Islet of Langerhans (tissue), 1 donor: ENCODE data around the gene HDAC11.
"Not testable (repeated sequence)": the region's sequence is repeated elsewhere in the genome, so short reads cannot be mapped to it uniquely, and the experiment has no call there.

Source experiments
- FAIRE-seq: peaks from one replicate; lab custom pipeline; 2011; peaks lifted over from hg19 to GRCh38; lab: Jason Lieb, UNC

The HDAC11 gene

DNA sequence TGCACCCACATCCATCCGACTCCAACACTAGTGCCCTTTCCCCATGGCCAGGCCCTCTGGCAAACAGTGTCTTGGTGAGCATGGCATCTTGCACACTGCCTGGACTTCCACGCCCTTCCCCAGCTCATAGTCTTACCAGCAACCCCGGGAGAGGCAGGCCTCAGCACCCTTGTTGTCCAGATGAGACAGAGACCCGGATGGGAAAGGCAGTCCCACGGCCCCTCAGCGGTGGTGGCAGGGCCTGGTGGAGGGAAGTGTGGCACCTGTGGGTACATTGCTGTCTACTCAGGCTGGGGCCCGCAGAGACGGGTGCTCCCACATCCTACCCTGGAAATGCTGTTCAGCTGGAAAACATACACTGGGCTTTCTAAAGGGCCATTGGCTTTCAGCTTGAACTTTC is 28.4 kb downstream of the HDAC11 start:
- no peak for FAIRE-seq

DNA sequence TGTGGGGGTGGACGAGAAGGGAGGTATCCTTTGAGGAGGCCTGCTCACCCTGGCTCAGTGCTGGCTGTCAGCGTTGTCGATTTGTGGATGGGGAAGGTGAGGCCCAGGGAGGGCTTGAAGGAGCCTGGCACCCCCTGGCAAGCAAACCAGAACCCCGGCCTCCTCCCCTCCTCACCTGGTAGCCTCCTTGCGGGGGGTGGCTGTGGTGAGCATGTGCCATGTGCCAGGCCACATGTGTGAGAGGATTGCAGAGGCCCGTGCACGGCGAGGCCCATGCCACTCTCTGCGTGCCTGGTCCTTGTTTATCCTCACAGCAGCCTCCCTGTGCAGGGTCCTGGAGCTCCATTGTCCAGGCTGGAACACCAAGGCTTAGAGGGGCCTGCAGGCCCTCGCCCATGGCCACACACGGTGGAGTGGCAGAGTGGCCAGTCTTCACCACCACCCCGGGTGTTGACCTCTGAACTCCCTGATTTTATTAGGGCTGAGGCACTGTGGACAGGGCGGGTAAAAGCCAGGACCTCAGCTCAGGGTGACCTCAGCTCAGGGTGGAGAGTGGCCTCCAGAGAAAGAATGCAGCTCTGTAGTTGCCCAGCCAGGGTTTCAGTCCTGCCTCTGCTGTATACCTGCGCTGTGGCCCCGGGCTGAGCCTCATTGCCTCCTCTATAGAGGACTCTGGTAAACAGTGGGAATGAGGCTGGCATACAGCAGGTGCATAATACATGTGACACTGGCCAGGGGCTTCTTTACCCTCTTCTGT is 29.1 kb downstream of the HDAC11 start:
- FAIRE-seq, result no peak

DNA sequence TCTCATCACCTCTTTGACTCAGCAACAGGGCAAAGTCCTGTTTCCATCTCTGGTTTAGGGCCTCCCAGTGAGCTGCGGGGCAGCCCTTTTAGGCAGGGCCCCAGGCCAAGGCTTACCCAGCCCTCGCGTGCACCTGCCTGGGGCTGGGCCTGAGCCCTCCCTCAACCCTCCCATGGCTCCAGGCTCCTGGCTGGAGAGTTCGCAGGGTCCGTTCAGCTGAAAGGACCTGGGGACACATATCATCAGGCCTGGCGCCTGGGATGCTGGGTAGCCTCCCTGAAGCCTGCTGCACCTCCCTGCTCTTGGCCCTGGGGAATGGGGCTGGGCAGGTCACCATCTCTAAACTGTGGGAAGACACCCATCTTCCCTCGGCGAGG is 29.7 kb downstream of the HDAC11 start:
- no peak for FAIRE-seq

DNA sequence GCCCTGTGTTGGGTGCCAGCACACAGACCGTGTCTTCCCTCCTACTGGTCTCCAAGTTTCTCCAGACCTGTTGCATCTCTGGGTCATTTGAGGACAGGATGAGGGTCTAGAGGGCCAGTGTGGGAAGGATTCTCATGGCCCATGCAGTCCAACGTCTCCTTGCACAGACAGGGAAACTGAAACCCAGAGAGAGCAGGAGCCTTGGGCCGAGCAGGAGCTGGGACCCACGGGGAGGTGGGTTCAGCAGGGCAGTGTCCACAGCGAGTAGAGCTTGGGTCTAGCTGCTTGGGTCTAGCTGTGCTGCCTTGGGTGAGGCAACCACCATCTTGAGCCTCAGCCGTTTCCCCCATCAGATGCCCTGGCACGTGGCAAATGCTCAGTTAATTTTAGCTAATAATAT is 32.3 kb downstream of the HDAC11 start:
- FAIRE-seq, result no peak

DNA sequence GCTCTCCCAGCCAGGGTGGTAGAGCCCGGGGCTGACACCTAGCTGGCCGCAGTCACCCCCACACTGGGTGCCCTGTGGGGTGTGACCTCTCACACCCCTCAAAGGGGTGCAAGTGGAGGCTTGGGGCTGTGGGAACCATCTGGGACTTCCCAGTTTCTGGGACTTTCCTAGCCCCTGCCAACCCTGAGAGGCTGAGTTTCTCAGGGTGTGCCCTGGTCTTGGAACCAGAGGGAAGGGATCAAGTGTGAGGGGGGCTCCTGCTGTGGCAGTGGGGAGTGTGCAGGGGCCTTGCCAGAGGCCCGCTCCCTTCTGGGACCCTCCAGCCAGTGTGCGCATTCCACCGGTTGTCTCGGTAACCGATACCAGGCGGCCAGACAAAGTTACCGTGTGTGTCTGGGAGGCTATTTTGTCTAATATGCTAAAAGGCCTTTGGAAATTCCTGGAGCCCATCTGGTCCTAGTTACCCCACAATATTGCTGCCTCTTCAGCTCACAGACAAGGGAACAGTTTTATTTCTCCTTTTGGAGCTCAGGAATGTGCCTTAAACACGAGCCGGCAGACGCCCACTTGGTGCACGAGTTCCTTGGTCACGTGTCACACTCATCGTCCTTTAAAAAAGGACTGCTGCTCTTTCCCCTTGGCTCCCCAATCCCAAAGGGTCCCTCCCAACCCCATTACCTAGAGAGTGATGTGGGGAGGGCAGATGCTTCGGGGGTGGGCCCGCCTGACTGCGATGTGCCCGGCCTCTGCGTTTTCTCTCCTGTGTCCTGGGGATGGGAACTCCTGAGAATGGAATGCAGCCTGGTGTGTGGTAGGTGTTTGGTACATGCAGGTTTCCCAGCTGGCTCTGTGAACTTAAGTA is 33.2 kb downstream of the HDAC11 start:
- FAIRE-seq, result no peak

DNA sequence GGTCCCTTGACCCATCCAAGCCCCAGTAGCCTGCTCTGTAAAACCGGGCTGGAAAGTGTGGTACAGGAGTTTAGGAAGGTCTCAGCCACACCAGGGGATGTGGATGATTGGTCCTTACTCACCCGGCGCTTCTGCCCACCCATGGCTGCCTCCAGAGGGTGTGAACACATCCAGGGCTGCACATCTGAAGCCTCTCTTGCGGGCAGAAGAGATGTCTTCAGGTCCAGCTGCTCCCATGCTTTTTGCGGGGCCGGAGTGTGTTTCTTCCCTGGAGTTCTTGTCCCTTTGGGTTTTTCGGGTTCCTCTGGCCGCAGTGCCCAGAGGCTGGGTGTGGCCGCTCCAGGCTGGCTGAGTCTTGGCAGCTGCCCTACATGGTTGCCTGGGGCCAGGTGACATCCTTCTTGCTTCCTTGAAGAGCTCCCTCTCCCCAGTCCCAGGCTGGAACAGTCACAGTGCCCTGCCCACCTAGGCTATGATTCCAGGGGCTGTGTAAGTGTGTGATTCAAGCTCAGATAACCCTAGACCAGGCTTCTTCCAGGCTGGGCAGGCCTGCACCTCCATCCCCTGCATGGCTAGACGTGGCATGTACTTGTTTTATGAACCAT is 33.9 kb downstream of the HDAC11 start:
- FAIRE-seq, result no peak

DNA sequence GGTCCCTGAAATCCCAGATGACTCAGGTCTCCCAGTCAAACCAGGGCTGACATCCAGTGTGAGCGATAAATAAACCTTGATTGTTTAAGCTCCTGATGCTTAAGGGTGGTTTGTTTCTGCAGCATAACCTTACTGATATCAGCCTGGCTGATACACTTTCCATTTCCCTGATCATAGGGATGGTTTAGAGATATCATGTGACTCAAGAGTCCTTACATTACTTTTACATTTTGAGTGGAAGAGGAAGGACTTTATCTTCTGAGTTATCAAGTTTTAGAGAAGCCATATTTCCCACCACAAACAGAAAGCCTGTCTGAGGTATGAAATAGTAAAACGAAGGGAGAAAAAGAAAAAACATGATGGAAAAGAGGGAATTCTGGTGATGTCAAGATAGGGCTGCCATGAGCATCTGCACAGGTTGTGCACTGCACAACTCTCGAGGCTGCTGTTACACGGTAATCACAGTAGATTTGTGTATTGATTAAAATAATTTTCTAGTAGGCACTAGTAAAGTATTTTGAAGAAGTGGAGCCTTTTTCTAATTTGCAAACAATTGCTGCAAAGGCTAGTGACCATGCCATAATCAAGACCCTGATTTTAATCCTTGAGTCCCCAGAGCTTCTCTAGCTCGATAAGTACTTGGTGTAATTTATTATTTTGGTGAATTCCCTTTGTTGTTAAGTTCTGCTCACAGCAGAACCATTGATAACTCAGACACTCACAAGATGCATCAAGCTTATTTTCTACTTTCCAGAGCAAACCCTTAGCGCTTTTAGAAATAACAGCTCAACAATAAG is 34.7 kb downstream of the HDAC11 start:
- FAIRE-seq, result no peak

DNA sequence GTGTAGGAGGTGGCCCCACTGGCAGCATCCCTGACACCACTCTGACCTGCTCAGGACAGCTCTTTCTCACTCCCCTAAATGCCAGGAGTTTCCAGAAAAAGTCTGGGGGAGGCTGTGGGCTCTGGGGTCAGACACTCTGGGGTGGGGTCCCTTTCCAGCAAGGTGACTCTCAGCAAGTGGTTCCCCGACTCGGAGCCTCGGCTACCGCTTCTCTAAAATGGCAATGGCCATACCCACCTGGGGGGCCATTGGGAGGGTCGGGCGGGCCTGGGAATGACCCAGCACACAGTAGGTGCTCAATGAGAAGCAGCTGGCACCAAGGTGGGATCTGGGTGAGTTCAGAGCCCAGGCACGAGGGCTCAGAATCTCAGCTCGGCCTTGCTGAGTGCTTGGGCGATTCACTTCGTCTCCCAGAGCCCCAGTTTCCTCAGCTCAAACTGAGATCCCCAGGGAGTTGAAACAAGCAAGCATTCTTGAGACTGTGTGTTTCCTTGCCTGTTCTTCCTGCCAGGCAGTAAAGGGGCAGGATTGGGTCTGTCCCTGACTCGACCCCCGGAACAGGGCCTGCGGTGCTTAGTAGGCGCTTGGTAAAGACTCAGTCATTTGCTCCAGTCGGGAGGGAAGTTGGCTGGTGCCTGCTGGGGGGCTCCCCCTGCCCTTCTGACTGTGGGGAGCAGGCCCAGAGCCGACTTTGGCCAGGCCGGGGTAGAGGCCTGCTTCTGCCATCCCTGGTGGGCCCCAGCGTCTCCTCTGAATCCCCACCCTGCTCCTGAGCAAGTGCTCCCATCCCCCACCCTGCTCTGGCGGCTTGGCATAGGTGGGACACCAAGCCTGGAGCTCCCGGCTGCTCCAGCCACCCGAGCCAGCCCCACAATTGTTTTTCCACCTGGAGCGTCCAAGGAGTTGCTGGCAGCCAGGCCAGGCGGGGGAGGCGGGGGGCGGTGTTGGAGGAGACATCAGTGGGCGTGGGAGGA is 36.0 kb downstream of the HDAC11 start:
- FAIRE-seq, result no peak

DNA sequence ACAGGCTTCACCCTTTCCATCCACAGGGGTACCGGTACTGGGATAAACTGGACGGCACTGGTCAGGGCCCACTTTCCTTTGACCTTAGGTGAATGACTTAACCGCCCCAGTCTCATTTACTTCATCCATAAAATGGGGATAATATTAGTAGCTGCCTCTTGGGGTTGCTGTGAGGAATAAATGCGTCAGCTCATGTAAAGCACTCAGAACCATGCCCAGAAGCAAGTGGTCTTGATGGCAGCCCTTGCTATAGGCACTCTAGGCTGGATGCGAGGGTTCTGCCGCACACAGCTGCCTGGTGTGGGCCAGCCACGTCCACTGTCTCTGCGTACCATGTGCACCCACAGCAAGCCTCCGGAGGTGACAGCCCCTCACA is 36.6 kb downstream of the HDAC11 start:
- no peak for FAIRE-seq

DNA sequence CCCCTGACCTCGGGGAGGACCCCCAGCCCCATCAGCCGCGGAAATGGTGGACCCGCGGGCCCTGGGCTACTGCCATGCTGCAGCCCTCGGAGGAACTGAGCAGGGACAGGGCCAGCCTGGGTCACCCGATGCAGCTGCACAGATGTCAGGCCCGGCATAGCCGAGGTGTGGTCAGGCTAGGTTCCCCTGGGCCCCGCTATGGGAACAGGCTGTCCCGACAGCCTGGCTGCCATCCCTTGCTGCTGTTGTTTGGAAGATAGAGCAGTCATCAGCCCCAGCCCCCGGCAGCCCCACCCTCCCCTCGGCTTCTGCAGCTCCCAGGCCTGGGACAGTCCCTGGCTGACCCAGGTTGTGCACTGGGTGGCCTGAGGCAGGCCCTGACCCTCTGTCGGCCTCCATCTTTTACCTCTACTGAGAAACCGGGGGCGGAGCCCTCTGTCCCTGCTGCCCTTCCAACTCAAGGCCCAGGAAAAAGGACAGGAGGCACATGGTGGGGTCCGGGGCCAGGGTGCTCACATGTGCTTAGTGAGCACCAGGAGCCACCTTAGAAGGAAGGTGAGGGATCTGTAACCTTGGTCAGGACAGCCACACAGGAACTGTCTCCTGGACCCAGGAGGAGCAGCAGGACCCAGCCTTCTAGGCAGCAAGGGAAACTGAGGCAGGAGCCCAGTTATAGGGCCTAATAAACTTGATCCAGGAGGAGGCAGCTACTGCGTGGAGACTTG is 37.3 kb downstream of the HDAC11 start:
- FAIRE-seq, result no peak

DNA sequence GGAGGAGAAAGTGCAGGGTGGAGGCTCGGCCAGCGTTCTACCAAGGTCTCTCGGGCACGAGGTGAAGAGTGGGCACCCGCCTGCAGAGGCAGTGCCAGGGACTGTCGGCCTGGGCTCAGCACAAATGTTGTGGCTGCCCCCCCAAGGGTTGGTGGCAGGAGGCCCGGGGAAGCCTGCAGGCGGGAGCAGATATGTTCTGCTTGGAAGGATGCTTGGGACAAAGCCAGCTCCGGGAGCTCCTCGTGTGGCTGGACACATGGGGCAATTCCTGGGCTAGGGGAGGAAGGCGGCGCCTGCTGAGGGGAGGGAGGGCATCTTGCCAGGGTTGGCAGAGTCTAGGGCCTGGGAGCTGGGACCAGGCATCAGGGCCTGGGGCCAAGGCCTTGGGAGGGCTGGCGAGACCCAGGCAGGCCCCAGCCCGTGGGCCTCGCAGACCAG is 38.4 kb downstream of the HDAC11 start:
- FAIRE-seq, result no peak

DNA sequence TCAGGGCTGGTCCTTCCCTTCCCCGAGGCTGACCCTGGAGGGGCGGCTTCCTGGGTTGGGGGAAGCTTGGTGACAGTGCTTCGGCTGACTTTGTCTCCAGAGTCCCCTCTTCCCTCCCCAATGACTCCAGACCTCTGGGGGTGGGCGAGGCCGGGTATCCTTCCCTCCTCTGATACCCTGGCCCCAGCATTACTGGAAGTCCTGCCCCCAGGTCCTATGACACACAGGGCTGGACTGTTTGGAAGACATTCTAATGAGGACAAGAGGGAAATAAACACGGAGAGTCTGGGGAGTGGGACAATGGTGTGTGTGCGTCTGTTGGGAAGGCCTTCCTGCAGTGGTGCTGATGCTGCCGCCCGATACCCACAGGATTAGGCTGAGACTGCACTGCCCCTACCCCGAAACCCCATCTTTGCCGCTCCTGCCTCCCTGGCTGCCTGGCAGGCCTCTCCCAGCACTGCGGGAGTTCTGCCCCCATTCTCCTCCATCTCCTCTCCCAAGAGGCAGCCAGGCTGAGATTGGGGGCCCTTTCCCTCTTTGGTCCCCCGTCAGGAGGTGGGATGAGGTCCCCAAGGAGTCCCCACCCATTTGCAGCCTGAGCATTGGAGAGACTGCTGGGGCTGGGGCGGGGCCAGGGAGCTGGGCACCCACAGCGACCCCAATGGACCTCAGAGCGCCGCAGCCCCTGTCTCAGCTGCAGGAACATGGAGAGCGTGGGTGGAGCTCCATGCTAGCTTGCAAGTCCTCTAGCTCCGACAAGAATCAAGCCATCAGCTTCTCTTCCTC is 39.1 kb downstream of the HDAC11 start:
- no peak for FAIRE-seq

DNA sequence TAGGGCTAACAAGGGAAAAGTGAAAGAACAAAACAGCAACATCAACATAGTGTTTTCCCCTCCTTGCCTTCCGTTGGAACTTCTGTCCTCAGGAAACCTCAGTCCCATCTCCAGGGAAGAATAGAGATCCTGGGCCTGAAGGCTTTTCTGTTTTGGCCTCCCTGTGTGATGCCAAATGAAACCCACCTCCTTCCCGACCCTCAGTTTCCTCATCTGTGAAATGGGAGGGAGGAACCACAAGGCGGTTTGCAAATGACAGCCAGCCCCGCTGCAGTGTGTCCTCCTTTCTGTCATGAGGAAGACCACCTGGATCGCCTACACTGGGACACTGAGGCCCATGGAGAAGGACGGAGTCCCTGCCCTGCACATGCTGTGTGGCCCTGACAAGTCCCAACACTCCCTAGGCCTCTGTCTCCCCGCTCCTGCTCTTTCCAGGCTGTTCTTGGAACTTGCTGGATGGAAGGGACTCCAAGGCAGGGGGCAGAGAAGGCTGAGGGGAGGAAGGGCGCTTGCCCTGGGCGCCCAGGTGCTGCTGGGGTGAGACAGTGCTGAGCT is 40.3 kb downstream of the HDAC11 start:
- no peak for FAIRE-seq

DNA sequence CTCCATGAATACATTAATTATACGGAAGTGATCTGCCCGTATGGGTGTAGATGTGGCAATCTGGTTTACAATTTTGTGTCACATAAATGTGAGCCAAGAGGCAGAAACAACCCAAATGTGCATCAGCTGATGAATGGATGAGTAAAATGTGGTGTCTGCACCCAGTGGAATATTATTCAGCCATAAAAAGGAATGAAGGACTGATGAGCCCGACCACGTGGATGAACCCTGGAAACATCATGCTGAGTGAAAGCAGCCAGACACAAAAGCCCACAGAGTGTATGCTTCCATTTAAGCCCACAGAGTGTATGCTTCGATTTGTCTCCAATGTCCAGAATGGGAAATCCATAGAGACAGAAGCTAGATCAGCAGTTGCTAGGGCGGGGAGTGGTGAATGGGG is 41.2 kb downstream of the HDAC11 start:
- no peak for FAIRE-seq

DNA sequence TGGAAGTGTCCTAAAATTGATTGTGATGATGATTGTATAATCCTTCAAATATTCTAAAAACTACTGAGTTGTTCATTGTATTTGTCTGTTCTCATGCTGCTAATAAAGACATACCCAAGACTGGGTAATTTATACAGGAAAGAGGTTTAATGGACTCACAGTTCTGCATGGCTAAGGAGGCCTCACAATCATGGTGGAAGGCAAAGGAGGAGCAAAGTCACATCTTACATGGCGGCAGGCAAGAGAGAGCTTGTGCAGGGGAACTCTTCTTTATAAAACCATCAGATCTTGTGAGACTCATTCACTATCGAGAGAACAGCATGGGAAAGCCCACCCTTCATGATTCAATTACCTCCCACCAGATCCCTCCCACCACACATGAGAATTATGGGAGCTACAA is 41.6 kb downstream of the HDAC11 start:
- not testable (repeated sequence) for FAIRE-seq

DNA sequence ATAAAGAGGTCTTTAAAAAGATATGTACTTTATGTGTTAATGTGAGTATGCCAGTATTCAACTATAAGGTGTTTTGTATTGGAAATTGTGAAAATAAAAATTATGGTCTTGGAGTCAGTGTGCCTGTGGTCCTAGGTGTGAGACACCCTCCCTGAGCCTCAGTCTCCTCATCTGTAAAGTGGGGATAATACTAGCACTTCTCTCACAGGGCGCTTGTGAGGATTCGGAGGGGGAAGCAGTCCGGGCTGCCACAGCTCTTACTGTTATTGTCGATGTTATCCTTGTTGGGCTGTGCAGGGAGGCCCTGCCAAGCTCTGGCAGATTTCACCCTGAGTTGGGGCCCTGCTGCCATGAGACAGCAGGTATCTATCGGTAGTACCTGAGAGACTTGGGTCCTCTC is 42.1 kb downstream of the HDAC11 start:
- FAIRE-seq, result no peak

DNA sequence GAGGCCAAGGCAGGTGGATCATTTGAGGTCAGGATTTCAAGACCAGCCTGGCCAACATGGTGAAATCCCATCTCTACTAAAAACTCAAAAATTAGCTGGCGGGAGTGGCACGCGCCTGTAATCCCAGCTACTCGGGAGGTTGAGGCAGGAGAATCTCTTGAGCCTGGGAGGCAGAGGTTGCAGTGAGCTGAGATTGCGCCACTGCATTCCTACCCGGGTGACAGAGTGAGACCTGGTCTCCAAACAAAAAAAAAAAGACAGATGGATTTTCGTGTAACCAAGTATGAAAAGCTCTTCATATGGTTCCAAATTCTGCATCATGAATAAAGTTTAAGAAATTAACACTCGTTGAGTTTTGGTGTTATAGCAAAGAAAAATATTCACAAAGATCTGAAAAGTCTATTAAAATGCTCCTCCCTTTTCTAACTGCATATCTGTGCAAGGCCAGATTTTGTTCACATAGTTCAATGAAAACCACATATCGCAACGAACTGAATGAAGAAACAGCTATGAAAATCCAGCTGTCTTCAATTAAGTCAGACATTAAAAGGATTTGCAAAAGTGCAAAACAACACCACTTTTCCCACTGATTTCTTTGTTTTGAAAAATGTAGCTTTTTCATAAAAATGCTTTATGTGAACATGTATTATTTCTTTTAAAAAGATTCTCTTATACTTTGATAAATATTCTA is 45.0 kb downstream of the HDAC11 start:
- FAIRE-seq, result no peak

DNA sequence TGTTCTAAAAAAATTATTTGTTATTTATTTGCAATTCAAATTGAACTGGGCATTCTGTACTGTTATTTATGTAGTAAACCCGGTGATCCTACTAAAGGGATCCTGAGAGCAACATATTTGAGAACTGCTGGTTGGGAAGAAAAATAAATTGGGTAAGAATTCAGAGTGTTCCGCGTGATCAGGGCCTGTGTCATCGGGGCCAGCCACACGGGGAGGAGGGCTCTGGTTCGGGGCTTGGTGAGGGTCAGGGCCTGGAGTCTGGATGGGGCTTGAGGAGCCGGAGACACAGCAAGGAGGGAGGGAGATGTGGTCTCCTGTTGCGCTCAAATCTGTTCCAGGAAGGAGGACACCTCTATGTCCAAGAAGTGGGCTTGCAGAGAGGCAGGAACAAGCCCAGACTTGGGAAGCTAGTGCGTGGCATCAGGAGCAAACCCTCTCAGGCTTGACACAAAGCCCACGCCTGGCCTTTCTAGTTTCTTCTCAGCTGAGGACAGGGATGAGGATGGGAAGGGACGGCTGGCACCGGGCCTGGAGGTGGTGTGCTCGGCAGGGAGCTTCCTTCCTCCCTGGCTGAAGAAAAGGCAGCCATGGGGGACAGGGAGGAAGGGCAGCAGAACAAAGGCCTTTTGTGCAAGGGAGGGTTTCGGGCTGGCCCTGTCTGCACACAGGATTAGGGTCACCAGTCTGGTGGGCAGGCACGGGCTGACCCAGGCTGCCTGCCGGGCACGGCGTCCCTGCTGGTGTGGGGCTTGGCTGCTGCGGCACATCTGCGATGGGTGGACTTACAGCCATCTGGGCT is 45.9 kb downstream of the HDAC11 start:
- no peak for FAIRE-seq
